GM12875 (cell line): Measurements from ENCODE around the gene OR10G2.

Source experiments
- H3K4me3 ChIP-seq: one replicate; pipeline ENCODE4 v1.5.1; 2011; ENCODE audit warnings: low read depth, low read length, control low read depth
- TF ChIP-seq, protein P1 (sequence below): IDR thresholded peaks from 2 replicates; pipeline ENCODE4 v1.5.1; 2011; ENCODE audit warnings: low read depth, mild to moderate bottlenecking, control low read depth, inconsistent platforms, low read length, moderate library complexity, borderline replicate concordance; ENCODE audit not compliant: insufficient read depth

The OR10G2 gene

DNA sequence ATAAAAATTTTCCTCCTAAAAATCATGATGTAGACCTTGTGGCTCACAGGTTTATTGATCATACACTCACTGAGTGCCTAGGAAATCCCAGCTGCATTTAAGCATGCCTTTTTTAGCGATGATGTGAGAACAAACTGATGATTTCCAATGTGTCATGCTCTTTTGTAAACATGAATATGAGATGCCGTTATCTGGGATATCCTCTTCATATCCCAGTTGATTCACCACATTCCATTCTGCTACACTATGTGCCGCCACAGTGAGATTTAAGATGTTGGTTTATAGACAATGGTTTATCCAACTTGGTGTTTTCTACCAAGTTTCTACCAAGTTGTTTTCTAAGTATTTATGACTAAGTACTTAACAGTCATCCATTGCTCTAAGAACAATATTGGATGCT, 33.6 kb upstream of the OR10G2 start:
- TF ChIP-seq, protein P1, sequence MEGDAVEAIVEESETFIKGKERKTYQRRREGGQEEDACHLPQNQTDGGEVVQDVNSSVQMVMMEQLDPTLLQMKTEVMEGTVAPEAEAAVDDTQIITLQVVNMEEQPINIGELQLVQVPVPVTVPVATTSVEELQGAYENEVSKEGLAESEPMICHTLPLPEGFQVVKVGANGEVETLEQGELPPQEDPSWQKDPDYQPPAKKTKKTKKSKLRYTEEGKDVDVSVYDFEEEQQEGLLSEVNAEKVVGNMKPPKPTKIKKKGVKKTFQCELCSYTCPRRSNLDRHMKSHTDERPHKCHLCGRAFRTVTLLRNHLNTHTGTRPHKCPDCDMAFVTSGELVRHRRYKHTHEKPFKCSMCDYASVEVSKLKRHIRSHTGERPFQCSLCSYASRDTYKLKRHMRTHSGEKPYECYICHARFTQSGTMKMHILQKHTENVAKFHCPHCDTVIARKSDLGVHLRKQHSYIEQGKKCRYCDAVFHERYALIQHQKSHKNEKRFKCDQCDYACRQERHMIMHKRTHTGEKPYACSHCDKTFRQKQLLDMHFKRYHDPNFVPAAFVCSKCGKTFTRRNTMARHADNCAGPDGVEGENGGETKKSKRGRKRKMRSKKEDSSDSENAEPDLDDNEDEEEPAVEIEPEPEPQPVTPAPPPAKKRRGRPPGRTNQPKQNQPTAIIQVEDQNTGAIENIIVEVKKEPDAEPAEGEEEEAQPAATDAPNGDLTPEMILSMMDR: no peak
- no peak overlapping the region for H3K4me3 ChIP-seq

DNA sequence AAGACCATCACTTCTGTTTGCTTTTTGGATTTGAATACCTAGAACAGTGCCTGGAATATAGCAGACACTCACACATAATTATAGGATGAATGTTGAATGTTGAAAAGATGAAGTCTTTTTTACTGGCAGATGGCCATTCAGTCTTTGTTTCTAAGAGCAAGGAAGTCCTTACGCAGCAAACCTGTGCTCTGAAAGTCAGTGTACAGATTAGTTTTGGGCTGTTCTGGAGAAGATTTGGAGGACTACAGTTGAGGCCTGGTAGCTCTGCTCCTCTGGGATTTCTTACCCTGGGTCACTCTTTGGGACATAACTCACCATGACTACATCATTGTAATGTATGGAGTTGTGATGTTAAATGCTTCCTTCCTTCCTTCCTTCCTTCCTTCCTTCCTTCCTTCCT, 22.2 kb upstream of the OR10G2 start:
- TF ChIP-seq, protein P1: no peak
- no peak overlapping the region for H3K4me3 ChIP-seq

DNA sequence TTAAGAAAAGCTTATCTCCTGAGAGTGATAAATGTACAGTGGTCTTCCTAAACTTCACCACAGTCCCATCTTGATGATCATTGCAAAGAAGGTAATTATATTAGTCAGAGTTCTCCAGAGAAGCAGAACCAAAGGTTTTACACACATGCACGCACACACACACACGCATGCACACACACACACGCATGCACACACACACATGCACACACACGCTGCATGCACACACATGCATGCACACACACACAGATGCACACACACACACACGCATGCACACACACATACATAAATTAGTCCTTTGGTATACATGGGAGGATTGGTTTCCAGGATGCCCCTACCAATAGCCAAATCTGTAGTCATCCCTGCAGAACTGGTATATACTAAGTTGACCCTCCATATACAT, 19.5 kb upstream of the OR10G2 start:
- TF ChIP-seq, protein P1: no peak
- no peak overlapping the region for H3K4me3 ChIP-seq

DNA sequence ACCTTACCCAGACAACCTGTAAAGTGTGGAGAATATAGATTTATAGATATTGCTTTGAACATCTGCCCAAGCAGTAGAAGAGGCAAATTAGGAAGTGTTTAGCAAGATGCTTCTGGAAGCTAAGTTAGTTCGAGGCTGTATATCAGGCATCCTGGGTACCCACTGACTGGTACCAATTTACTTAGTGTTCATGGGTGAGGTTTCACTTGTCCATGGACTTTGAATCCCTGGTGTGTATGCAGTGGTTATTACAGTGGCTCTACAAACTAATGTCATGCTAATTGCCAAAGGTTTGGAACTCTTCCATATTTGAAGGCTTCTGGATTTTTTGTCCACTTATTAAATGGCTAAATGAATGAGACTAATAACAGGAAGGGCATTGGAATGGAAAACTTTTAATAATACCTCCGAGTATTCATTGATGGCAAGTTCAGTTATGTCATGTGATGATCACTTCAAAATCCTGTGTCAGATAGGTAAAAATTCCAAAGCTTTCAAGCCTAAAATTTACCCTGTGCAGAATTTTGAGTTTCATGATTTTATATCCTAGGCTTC, 18.7 kb upstream of the OR10G2 start, which contains the start of gene OR4E2:
Gene OR4E2, plus strand, starts transcription at position 505 of the 555 bp plus-strand sequence. CDS start 11,248 bp downstream, outside the sequence.
- no peak within 1 kb of the TSS for H3K4me3 ChIP-seq
- TF ChIP-seq, protein P1: no peak

DNA sequence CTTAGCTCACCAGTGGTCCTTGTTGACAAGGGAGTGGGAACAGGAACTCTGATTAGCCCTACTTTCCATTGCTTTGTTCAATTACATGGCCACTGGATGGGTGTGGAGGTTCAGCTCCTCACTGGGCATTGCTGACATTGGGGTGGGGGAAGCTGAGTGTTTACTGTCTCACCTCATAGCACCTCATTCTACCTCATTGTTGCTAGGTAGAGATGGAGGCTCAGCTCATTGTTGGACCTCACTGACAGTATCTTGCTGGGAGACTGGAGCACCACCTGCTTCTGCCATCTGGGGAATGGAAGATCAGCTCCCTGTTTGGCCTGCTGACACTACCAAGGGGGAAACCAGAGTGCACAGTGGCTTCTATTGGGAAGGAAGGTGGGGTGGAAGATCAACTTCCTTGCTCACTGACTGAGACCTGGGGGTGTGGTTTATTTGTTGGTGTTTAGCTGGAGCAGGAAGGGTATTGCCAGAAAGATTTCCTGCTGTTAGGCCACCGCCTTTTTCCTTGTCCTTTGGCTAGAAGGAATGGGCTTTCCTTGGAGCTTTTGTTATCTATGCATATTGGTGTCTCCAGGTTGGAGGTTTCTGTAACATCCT, 17.6 kb upstream of the OR10G2 start:
- TF ChIP-seq, protein P1: no peak
- H3K4me3 ChIP-seq: no peak overlapping the region

DNA sequence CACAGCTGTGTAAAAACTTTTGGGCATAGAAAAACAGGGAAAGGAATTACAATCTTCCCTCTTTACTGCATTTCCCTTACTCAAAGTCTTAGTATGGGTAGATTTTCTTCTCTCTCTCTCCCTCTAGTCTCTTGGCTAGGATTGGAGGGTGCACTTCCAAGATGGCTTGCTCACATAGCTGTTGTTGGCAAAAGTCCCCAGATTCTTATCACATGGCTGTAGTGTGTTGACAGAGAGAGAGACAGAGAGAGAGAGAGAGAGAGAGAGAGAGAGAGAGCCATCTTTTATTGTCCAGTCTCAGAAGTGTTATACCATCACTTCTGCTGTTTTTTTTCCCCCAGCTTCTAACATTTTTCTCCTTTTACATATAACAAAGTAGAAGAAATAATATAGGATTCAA, 12.6 kb upstream of the OR10G2 start:
- no peak overlapping the region for H3K4me3 ChIP-seq
- TF ChIP-seq, protein P1: no peak

DNA sequence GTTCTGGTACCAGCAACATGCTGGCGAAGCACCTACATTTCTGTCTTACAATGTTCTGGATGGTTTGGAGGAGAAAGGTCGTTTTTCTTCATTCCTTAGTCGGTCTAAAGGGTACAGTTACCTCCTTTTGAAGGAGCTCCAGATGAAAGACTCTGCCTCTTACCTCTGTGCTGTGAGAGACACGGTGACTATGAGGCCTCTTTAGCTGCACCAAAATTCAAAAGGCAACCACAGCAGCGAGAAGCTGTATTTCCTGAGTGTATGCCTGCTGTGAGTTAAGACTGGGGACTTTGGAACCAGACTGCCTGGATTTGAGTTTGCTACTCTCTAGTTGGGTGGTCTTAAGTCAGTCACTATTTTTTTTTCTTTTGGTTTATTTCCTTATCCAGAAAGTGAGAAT, 8.7 kb upstream of the OR10G2 start:
- TF ChIP-seq, protein P1: no peak
- no peak overlapping the region for H3K4me3 ChIP-seq
